Activated T-helper 9 cell treated with anti-CD3 and anti-CD28 coated beads, Interleukin-2, amount 50 U/mL, for 16 hours (primary cell): Measurements from ENCODE around the gene PIN1.

ENCODE experiments used
- DNase-seq: peaks from one replicate; pipeline ENCODE4 v3.0.0-alpha.2; 2020; ENCODE audit warnings: low read depth

Gene PIN1

GRCh38 chr19:9857076-9857721, 22.1 kb downstream of the PIN1 start:
- no peak for DNase-seq

- DNase-seq = no peak
Observed at GRCh38 chr19:9857920-9858746, 23.0 kb downstream of the PIN1 start.

- no peak for DNase-seq
Observed at GRCh38 chr19:9858766-9859165, 23.6 kb downstream of the PIN1 start.

GRCh38 chr19:9860407-9860806, 25.3 kb downstream of the PIN1 start:
- DNase-seq = no peak

GRCh38 chr19:9861503-9861902, 26.4 kb downstream of the PIN1 start:
- no peak for DNase-seq

- no peak for DNase-seq
Observed at GRCh38 chr19:9862938-9863337, 27.8 kb downstream of the PIN1 start.

GRCh38 chr19:9863759-9864158, 28.6 kb downstream of the PIN1 start:
- DNase-seq = no peak

GRCh38 chr19:9865732-9866501, 30.8 kb downstream of the PIN1 start:
- DNase-seq = no peak

- no peak for DNase-seq
Observed at GRCh38 chr19:9868983-9869617, 34.0 kb downstream of the PIN1 start.

- no peak for DNase-seq
Observed at GRCh38 chr19:9871626-9872338, 36.7 kb downstream of the PIN1 start.

GRCh38 chr19:9872618-9873242, 37.6 kb downstream of the PIN1 start:
- DNase-seq = no peak

GRCh38 chr19:9875031-9875627, 40.0 kb downstream of the PIN1 start:
- no peak for DNase-seq

- DNase-seq = no peak
Observed at GRCh38 chr19:9875796-9876195, 40.7 kb downstream of the PIN1 start.

GRCh38 chr19:9877780-9878510, 42.8 kb downstream of the PIN1 start:
- DNase-seq = no peak

GRCh38 chr19:9878511-9879196, 43.5 kb downstream of the PIN1 start:
- DNase-seq = no peak

GRCh38 chr19:9881720-9882119, 46.6 kb downstream of the PIN1 start:
- no peak for DNase-seq

- DNase-seq = no peak
Observed at GRCh38 chr19:9883231-9883758, 48.2 kb downstream of the PIN1 start.

- DNase-seq = no peak
Observed at GRCh38 chr19:9883764-9884163, 48.6 kb downstream of the PIN1 start.

- no peak for DNase-seq
Observed at GRCh38 chr19:9885077-9885552, 50.0 kb downstream of the PIN1 start.
